ENCODE data around the gene WDR62.

The WDR62 gene

GRCh38 chr19:36140304-36141038 is 85.8 kb downstream of the WDR62 start:
- DNase-seq (ENCODE audit: low read depth in 2 of 2): peak in 1 of 2 donors; percentile 27

GRCh38 chr19:36141039-36141927 is 86.6 kb downstream of the WDR62 start:
- DNase-seq (ENCODE audit: low read depth in 2 of 2): peak; percentile 84 to 92

GRCh38 chr19:36142046-36142445 is 87.3 kb downstream of the WDR62 start:
- DNase-seq (ENCODE audit: low read depth in 2 of 2): no peak

GRCh38 chr19:36142496-36142895 is 87.8 kb downstream of the WDR62 start:
- no peak for DNase-seq (ENCODE audit: low read depth in 2 of 2)

- DNase-seq (ENCODE audit: low read depth in 2 of 2): no peak
These were observed 89.9 kb downstream of the WDR62 start for GRCh38 chr19:36144624-36145023.

- DNase-seq (ENCODE audit: low read depth in 2 of 2): no peak
These were observed 95.1 kb downstream of the WDR62 start for GRCh38 chr19:36149673-36150406.

- no peak for DNase-seq (ENCODE audit: low read depth in 2 of 2)
These were observed 95.9 kb downstream of the WDR62 start for GRCh38 chr19:36150586-36150985.

GRCh38 chr19:36151144-36152018 is 96.7 kb downstream of the WDR62 start:
- no peak for DNase-seq (ENCODE audit: low read depth in 2 of 2)

- DNase-seq (ENCODE audit: low read depth in 2 of 2): no peak
These were observed 97.3 kb downstream of the WDR62 start for GRCh38 chr19:36152019-36152351.

- DNase-seq (ENCODE audit: low read depth in 2 of 2): no peak
These were observed 97.8 kb downstream of the WDR62 start, which contains the start of gene COX7A1 for GRCh38 chr19:36152352-36153091. Gene COX7A1 (minus strand): TSS chr19:36152447. CDS start chr19:36152407, 40 bp downstream.

GRCh38 chr19:36153126-36153525 is 98.4 kb downstream of the WDR62 start:
- no peak for DNase-seq (ENCODE audit: low read depth in 2 of 2)
